Stimulated activated CD8-positive, alpha-beta memory T cell treated with anti-CD3 and anti-CD28 coated beads, Interleukin-7, amount 100 ng/mL, for 24 hours (primary cell): ENCODE data around the gene BPGM.
"Not testable (repeated sequence)": the region's sequence is repeated elsewhere in the genome, so short reads cannot be mapped to it uniquely, and the experiment has no call there.

Experiments used
- DNase-seq: peaks from one replicate; pipeline ENCODE4 v3.0.0-alpha.2; 2020; ENCODE audit warnings: low read depth

BPGM gene

GRCh38 chr7:134632052-134632451 lies 14.6 kb upstream of the BPGM start:
- no peak for DNase-seq

GRCh38 chr7:134632937-134633540 lies 13.6 kb upstream of the BPGM start:
- DNase-seq = no peak

- DNase-seq = no peak
Observed at GRCh38 chr7:134636008-134636449, 10.6 kb upstream of the BPGM start.

GRCh38 chr7:134637441-134637840 lies 9.2 kb upstream of the BPGM start:
- no peak for DNase-seq

- no peak for DNase-seq
Observed at GRCh38 chr7:134637934-134638719, 8.5 kb upstream of the BPGM start.

- DNase-seq = no peak
Observed at GRCh38 chr7:134639061-134639460, 7.6 kb upstream of the BPGM start.

- DNase-seq = no peak
Observed at GRCh38 chr7:134639683-134640279, 6.9 kb upstream of the BPGM start.

- no peak for DNase-seq
Observed at GRCh38 chr7:134640842-134641715, 5.6 kb upstream of the BPGM start.

- DNase-seq = not testable (repeated sequence)
Observed at GRCh38 chr7:134641981-134642380, 4.7 kb upstream of the BPGM start.

GRCh38 chr7:134643131-134643530 lies 3.5 kb upstream of the BPGM start:
- no peak for DNase-seq

- no peak for DNase-seq
Observed at GRCh38 chr7:134645478-134645877, 1.2 kb upstream of the BPGM start.

GRCh38 chr7:134645935-134646334 lies 718 bp upstream of the BPGM start:
- DNase-seq = no peak

- DNase-seq = no peak
Observed at GRCh38 chr7:134648456-134648855, 1.8 kb downstream of the BPGM start.

- no peak for DNase-seq
Observed at GRCh38 chr7:134649226-134649775, 2.6 kb downstream of the BPGM start.

GRCh38 chr7:134651991-134652390 lies 5.3 kb downstream of the BPGM start:
- DNase-seq = no peak

GRCh38 chr7:134654104-134654775 lies 7.6 kb downstream of the BPGM start:
- DNase-seq = no peak

GRCh38 chr7:134657526-134657925 lies 10.9 kb downstream of the BPGM start:
- DNase-seq = no peak

- DNase-seq = no peak
Observed at GRCh38 chr7:134660242-134660785, 13.7 kb downstream of the BPGM start.

GRCh38 chr7:134660961-134661376 lies 14.3 kb downstream of the BPGM start:
- no peak for DNase-seq

- DNase-seq = no peak
Observed at GRCh38 chr7:134662166-134662870, 15.7 kb downstream of the BPGM start.

- DNase-seq = no peak
Observed at GRCh38 chr7:134662871-134663205, 16.2 kb downstream of the BPGM start.
